Stimulated activated CD8-positive, alpha-beta memory T cell treated with anti-CD3 and anti-CD28 coated beads, Interleukin-4, amount 100 ng/mL, for 4 hours (primary cell): Measurements from ENCODE around the gene HAND1.
"Not testable (repeated sequence)": the region's sequence is repeated elsewhere in the genome, so short reads cannot be mapped to it uniquely, and the experiment has no call there.

Experiments used
- DNase-seq, 2 donors: peaks; one replicate each; pipeline ENCODE4 v3.0.0-alpha.2; 2020; ENCODE audit warnings: low read depth in 2 of 2, low spot score in 1 of 2

The HAND1 gene

GRCh38 chr5:154478224-154478565 lies at the start of gene HAND1:
Gene HAND1, minus strand, starts transcription at chr5:154478227. Its CDS starts 219 bp downstream, at chr5:154478008.
- DNase-seq: no peak

GRCh38 chr5:154526231-154527226 lies 48.5 kb upstream of the HAND1 start:
- no peak for DNase-seq

GRCh38 chr5:154524859-154525258 lies 46.8 kb upstream of the HAND1 start:
- no peak for DNase-seq

- DNase-seq: no peak
Observed at GRCh38 chr5:154524181-154524580, 46.2 kb upstream of the HAND1 start.

- DNase-seq: no peak
Observed at GRCh38 chr5:154523709-154524108, 45.7 kb upstream of the HAND1 start.

- no peak for DNase-seq
Observed at GRCh38 chr5:154523104-154523503, 45.1 kb upstream of the HAND1 start.

GRCh38 chr5:154522284-154522683 lies 44.3 kb upstream of the HAND1 start:
- no peak for DNase-seq

GRCh38 chr5:154521756-154522155 lies 43.7 kb upstream of the HAND1 start:
- DNase-seq: no peak

GRCh38 chr5:154520861-154521453 lies 42.9 kb upstream of the HAND1 start:
- no peak for DNase-seq

GRCh38 chr5:154519359-154519758 lies 41.3 kb upstream of the HAND1 start:
- no peak for DNase-seq

- no peak for DNase-seq
Observed at GRCh38 chr5:154518438-154518867, 40.4 kb upstream of the HAND1 start.

GRCh38 chr5:154517810-154518437 lies 39.9 kb upstream of the HAND1 start:
- no peak for DNase-seq

GRCh38 chr5:154517181-154517580 lies 39.2 kb upstream of the HAND1 start:
- no peak for DNase-seq

- no peak for DNase-seq
Observed at GRCh38 chr5:154516475-154516874, 38.4 kb upstream of the HAND1 start.

GRCh38 chr5:154515488-154515887 lies 37.5 kb upstream of the HAND1 start:
- DNase-seq: not testable (repeated sequence)

- DNase-seq: no peak
Observed at GRCh38 chr5:154514331-154514730, 36.3 kb upstream of the HAND1 start.

GRCh38 chr5:154513669-154514084 lies 35.6 kb upstream of the HAND1 start:
- DNase-seq: no peak

GRCh38 chr5:154511984-154512383 lies 34.0 kb upstream of the HAND1 start:
- DNase-seq: no peak

GRCh38 chr5:154509784-154510555 lies 31.9 kb upstream of the HAND1 start:
- DNase-seq: no peak

- no peak for DNase-seq
Observed at GRCh38 chr5:154508114-154508513, 30.1 kb upstream of the HAND1 start.

GRCh38 chr5:154506716-154507080 lies 28.7 kb upstream of the HAND1 start:
- no peak for DNase-seq
